HG03196 (cell line): ENCODE data around the gene ELAC2.
A peak's percentile ranks its signal among the peaks of the same experiment; 100 is the strongest.

Experiments used
- ATAC-seq: cut with Tn5 transposase; IDR thresholded peaks from one replicate; pipeline ENCODE4 v1.9.1; 2021; ENCODE audit not compliant: unreplicated experiment

ELAC2 gene

GRCh38 chr17:13017655-13018459, at the start of gene ELAC2:
Gene ELAC2 (minus strand): TSS chr17:13018027. CDS start chr17:13017947, 80 bp downstream.
- ATAC-seq = peak; percentile 98

- ATAC-seq = no peak
Observed at GRCh38 chr17:13065032-13065431, 47.2 kb upstream of the ELAC2 start.

GRCh38 chr17:13055131-13055530, 37.3 kb upstream of the ELAC2 start:
- no peak for ATAC-seq

- no peak for ATAC-seq
Observed at GRCh38 chr17:13054666-13055065, 36.8 kb upstream of the ELAC2 start.

GRCh38 chr17:13051915-13052314, 34.1 kb upstream of the ELAC2 start:
- ATAC-seq = no peak

GRCh38 chr17:13047011-13047606, 29.3 kb upstream of the ELAC2 start:
- no peak for ATAC-seq

GRCh38 chr17:13046361-13046760, 28.5 kb upstream of the ELAC2 start:
- ATAC-seq = no peak

- no peak for ATAC-seq
Observed at GRCh38 chr17:13044572-13045065, 26.8 kb upstream of the ELAC2 start.

- no peak for ATAC-seq
Observed at GRCh38 chr17:13038931-13039665, 21.3 kb upstream of the ELAC2 start.

GRCh38 chr17:13036751-13037150, 18.9 kb upstream of the ELAC2 start:
- no peak for ATAC-seq

- no peak for ATAC-seq
Observed at GRCh38 chr17:13035420-13035819, 17.6 kb upstream of the ELAC2 start.

GRCh38 chr17:13031718-13032350, 14.0 kb upstream of the ELAC2 start:
- ATAC-seq = no peak

- no peak for ATAC-seq
Observed at GRCh38 chr17:13030459-13031300, 12.9 kb upstream of the ELAC2 start.

- no peak for ATAC-seq
Observed at GRCh38 chr17:13030056-13030455, 12.2 kb upstream of the ELAC2 start.

GRCh38 chr17:13029340-13029739, 11.5 kb upstream of the ELAC2 start:
- no peak for ATAC-seq

- no peak for ATAC-seq
Observed at GRCh38 chr17:13027246-13027645, 9.4 kb upstream of the ELAC2 start.

GRCh38 chr17:13025687-13026086, 7.9 kb upstream of the ELAC2 start:
- ATAC-seq = no peak

GRCh38 chr17:13025258-13025627, 7.4 kb upstream of the ELAC2 start:
- no peak for ATAC-seq

GRCh38 chr17:13024526-13025257, 6.9 kb upstream of the ELAC2 start:
- ATAC-seq = peak; percentile 68

- no peak for ATAC-seq
Observed at GRCh38 chr17:13024016-13024415, 6.2 kb upstream of the ELAC2 start.
